ENCODE data around the gene CSPG4. TPM values are rescaled to one million over a fixed set of nuclear protein-coding genes. Genes with fewer than 3 reads are reported as not detected.
"Not testable (repeated sequence)": the region's sequence is repeated elsewhere in the genome, so short reads cannot be mapped to it uniquely, and the experiment has no call there.

CSPG4 gene
- total RNA-seq, 1 experiment from 2014 or later = 0.20 TPM

GRCh38 chr15:75704618-75705017, 8.0 kb downstream of the CSPG4 start:
- Histone ChIP-seq H3K36me3 (ENCODE audit: control insufficient read depth, insufficient read depth, low read length) (no peaks in the 10 kb centered on the region), H3K4me1 (no peaks in the 10 kb centered on the region), H3K9me3 (no peaks in the 10 kb centered on the region), H3K4me3 (ENCODE audit: low read depth, low read length) (no peak overlapping the region), H3K27me3 (replicated peaks; ENCODE audit: control insufficient read depth, insufficient read depth, low read length) (no peaks in the 10 kb centered on the region)
- no TSS peak for BruUV-seq (replicated peaks)
- Mint-ChIP-seq H3K9me3 (ENCODE audit: unreplicated experiment) (no peaks in the 10 kb centered on the region), H3K4me3 (ENCODE audit: unreplicated experiment) (no peak overlapping the region), H3K27me3 (ENCODE audit: insufficient read depth, unreplicated experiment) (no peaks in the 10 kb centered on the region), H3K4me1 (ENCODE audit: low read depth, unreplicated experiment) (no peaks in the 10 kb centered on the region), H3K27ac (ENCODE audit: unreplicated experiment) (no peak overlapping the region), H3K36me3 (ENCODE audit: insufficient read depth, unreplicated experiment) (no peaks in the 10 kb centered on the region)
- intact Hi-C loops (cut with micrococcal nuclease; ENCODE audit: unreplicated experiment) = no loop called here
- CTCF ChIA-PET = no interaction called here
- TF ChIP-seq CTCF (IDR thresholded peaks at IDR 0.05; ENCODE audit: insufficient read depth in 1 of 2, low read depth in 1 of 2, low read length in 1 of 2, severe bottlenecking in 1 of 2, unreplicated experiment in 1 of 2) = no peak
- POLR2A ChIA-PET = no interaction called here
- DNase-seq = no peak

GRCh38 chr15:75704263-75704615, 8.4 kb downstream of the CSPG4 start:
- Mint-ChIP-seq H3K27ac (ENCODE audit: unreplicated experiment) (no peak overlapping the region), H3K36me3 (ENCODE audit: insufficient read depth, unreplicated experiment) (no peaks in the 10 kb centered on the region), H3K27me3 (ENCODE audit: insufficient read depth, unreplicated experiment) (no peaks in the 10 kb centered on the region), H3K4me3 (ENCODE audit: unreplicated experiment) (no peak overlapping the region), H3K9me3 (ENCODE audit: unreplicated experiment) (no peaks in the 10 kb centered on the region), H3K4me1 (ENCODE audit: low read depth, unreplicated experiment) (no peaks in the 10 kb centered on the region)
- ChIA-PET CTCF (no interaction called here), POLR2A (no interaction called here)
- BruUV-seq (replicated peaks) = no TSS peak
- Histone ChIP-seq H3K9me3 (no peaks in the 10 kb centered on the region), H3K27me3 (replicated peaks; ENCODE audit: control insufficient read depth, insufficient read depth, low read length) (no peaks in the 10 kb centered on the region), H3K4me3 (ENCODE audit: low read depth, low read length) (no peak overlapping the region), H3K4me1 (no peaks in the 10 kb centered on the region), H3K36me3 (ENCODE audit: control insufficient read depth, insufficient read depth, low read length) (no peaks in the 10 kb centered on the region)
- no peak for DNase-seq
- intact Hi-C loops (cut with micrococcal nuclease; ENCODE audit: unreplicated experiment) = no loop called here
- no peak for TF ChIP-seq CTCF (IDR thresholded peaks at IDR 0.05; ENCODE audit: insufficient read depth in 1 of 2, low read depth in 1 of 2, low read length in 1 of 2, severe bottlenecking in 1 of 2, unreplicated experiment in 1 of 2)

GRCh38 chr15:75703440-75704262, 9.0 kb downstream of the CSPG4 start:
- CTCF ChIA-PET; BruUV-seq (replicated peaks); H3K36me3 ChIP-seq (ENCODE audit: control insufficient read depth, insufficient read depth, low read length); POLR2A ChIA-PET; H3K4me1 ChIP-seq; H3K27me3 ChIP-seq (replicated peaks; ENCODE audit: control insufficient read depth, insufficient read depth, low read length); H3K27me3 Mint-ChIP-seq (ENCODE audit: insufficient read depth, unreplicated experiment); H3K4me3 ChIP-seq (ENCODE audit: low read depth, low read length); H3K9me3 Mint-ChIP-seq (ENCODE audit: unreplicated experiment); H3K4me1 Mint-ChIP-seq (ENCODE audit: low read depth, unreplicated experiment); H3K4me3 Mint-ChIP-seq (ENCODE audit: unreplicated experiment); intact Hi-C loops (cut with micrococcal nuclease; ENCODE audit: unreplicated experiment); DNase-seq; H3K36me3 Mint-ChIP-seq (ENCODE audit: insufficient read depth, unreplicated experiment); H3K9me3 ChIP-seq; H3K27ac Mint-ChIP-seq (ENCODE audit: unreplicated experiment): not testable (repeated sequence)
